Natural killer cell treated with Interleukin-12 subunit alpha and Interleukin-12 subunit beta and Interleukin-15 and Interleukin-18, amount 100 ng/mL, for 72 hours (primary cell): ENCODE measurements around the gene GOLT1B. TPM values are rescaled to one million over a fixed set of nuclear protein-coding genes. Genes with fewer than 3 reads are reported as not detected.
A peak's percentile ranks its signal among the peaks of the same experiment; 100 is the strongest.

Experiments used
- ATAC-seq, 2 donors: fragments of 150-1000 bp; cut with Tn5 transposase in 1 of 2; sonication (Bioruptor Pico), chemical (Tn5 transposase) in 1 of 2; 2 replicates each; pipeline ENCODE4 v1.10.0; 2021
- DNase-seq: peaks from one replicate; pipeline ENCODE4 v3.0.0; 2022; ENCODE audit warnings: low spot score
- H3K27ac Mint-ChIP-seq, 2 donors: 1 replicate in 1 of 2; 2 replicates in 1 of 2; pipeline ENCODE4 v1.8.0; 2022; ENCODE audit warnings: mixed read lengths in 2 of 2, mild to moderate bottlenecking in 1 of 2, moderate library complexity in 1 of 2
- H3K27me3 Mint-ChIP-seq, 2 donors: 1 replicate in 1 of 2; 2 replicates in 1 of 2; pipeline ENCODE4 v1.8.0; 2022; ENCODE audit warnings: mixed read lengths in 2 of 2
- H3K36me3 Mint-ChIP-seq: one replicate; pipeline ENCODE4 v1.8.0; 2022; ENCODE audit warnings: mixed read lengths
- H3K4me1 Mint-ChIP-seq, 2 donors: 1 replicate in 1 of 2; 2 replicates in 1 of 2; pipeline ENCODE4 v1.8.0; 2022; ENCODE audit warnings: low read depth in 2 of 2, mixed read lengths in 2 of 2, mild to moderate bottlenecking in 1 of 2
- H3K4me3 Mint-ChIP-seq: one replicate; pipeline ENCODE4 v1.8.0; 2022; ENCODE audit warnings: mixed read lengths
- H3K9me3 Mint-ChIP-seq: 2 replicates; pipeline ENCODE4 v1.8.0; 2022; ENCODE audit warnings: mixed read lengths
- total RNA-seq, 2 donors: library from RNA; stranded (reverse); gene quantifications; one replicate each; pipeline ENCODE4 v1.2.3, GENCODE V29; 2022

GOLT1B gene
- total RNA-seq, 2 donors from 2014 or later = 50.6 to 55.9 TPM

DNA sequence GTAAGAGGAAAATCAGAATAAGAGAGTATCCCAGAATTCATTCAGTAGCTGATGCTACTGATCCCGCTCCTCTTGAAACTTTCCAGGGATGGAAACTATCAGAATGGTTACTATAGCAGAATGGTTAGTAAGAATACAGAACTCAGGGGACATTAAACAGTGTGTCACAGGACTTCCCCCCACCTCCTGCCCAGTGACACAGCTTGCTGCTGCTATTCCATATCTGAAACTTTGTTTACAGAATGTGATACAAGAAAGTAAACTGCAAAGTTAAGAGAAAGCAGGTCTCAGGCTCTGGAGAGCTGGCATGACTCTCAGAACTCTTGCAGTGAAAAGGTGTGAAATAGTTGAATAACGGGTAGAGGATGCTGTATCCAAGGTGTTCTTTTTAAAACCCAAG is 27.9 kb downstream of the GOLT1B start:
- Mint-ChIP-seq H3K4me3 (no peak overlapping the region), H3K27ac (no peak overlapping the region), H3K27me3 (peaks cover 43 to 66% of the 10 kb centered on the region in 2 donors), H3K4me1 (no peaks in the 10 kb centered on the region), H3K36me3 (peaks cover 6% of the 10 kb centered on the region), H3K9me3 (peaks cover 5% of the 10 kb centered on the region)
- DNase-seq = no peak
- no peak for ATAC-seq

DNA sequence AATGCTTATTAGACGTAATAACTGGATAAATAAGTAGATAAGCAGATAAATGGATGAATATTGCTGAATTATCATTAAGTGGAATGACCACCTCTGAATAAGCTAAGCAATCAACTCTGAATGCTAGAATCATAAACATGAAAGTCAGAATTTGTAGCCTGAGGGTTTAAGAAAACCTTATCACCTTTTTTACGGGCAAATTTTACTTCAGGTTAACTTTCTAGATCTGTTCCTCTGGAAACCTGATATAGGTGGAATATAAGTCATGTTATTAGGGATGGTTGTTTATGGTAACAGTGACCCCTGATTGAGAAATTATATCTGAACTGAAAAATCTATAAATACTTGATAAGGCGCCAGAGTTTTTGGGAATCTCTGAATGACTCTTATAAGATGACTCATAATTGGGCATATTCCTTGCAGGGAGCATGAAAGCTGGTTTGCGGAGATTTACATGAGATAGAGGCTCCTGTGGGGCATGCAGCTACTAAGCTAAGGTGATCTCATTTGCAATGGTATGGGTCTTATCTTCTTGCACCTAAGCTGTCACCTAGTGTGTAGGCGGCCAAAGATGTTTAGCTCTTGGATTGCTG is 36.6 kb downstream of the GOLT1B start:
- no peak for DNase-seq

DNA sequence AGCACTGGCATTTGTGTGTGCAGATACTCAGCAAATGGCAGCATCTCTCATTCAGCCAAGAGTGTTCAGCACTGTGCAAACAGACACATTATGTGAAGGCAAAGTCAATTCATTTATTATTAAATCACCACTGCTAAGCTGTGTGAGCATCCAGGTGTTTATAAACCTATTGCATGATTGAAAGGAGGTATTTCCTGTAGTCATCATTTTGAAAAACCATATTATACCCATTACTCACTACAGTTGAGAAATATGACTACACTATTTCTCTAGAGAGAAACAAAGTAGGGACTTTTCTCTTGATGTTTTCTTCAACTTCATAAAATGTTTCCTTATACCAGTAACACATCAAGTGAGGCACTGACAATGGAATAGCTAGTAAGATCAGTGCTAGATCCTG is 38.2 kb downstream of the GOLT1B start:
- no peaks in the 10 kb centered on the region for H3K4me1 Mint-ChIP-seq
- peak in 1 of 2 donors; percentile 46 for ATAC-seq

More for the DNA sequence above, 36.6 kb downstream of the GOLT1B start:
- no peak for ATAC-seq
- peaks cover 14 to 24% of the 10 kb centered on the region in 2 donors for H3K27me3 Mint-ChIP-seq
- H3K27ac Mint-ChIP-seq = no peak overlapping the region
- H3K36me3 Mint-ChIP-seq = no peaks in the 10 kb centered on the region
- no peaks in the 10 kb centered on the region for H3K4me1 Mint-ChIP-seq
- no peak overlapping the region for H3K4me3 Mint-ChIP-seq
- H3K9me3 Mint-ChIP-seq = no peaks in the 10 kb centered on the region

DNA sequence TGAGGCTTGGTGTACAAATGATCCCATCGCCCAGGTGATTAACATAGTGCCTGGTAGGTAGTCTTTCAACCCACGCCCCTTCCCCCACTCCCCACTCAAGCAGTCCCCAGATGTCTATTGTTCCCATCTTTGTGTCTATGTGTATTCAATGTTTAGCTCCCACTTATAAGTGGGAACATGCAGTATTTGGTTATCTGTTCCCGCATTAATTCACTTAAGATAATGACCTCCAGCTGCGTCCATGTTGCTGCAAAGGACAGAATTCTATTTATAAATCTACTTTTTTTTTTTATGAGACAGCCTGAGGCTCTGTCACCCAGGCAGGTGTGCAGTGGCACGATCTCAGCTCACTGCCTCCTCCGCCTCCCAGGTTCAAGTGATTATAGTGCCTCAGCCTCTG is 40.2 kb downstream of the GOLT1B start:
- H3K4me1 Mint-ChIP-seq = no peaks in the 10 kb centered on the region
- H3K27me3 Mint-ChIP-seq = peaks cover 10 to 25% of the 10 kb centered on the region in 2 donors
- H3K9me3 Mint-ChIP-seq = no peaks in the 10 kb centered on the region

More for the DNA sequence above, 38.2 kb downstream of the GOLT1B start:
- DNase-seq = no peak
- Mint-ChIP-seq H3K9me3 (no peaks in the 10 kb centered on the region), H3K4me3 (no peak overlapping the region), H3K27me3 (peaks cover 14 to 33% of the 10 kb centered on the region in 2 donors), H3K27ac (no peak overlapping the region), H3K36me3 (no peaks in the 10 kb centered on the region)

DNA sequence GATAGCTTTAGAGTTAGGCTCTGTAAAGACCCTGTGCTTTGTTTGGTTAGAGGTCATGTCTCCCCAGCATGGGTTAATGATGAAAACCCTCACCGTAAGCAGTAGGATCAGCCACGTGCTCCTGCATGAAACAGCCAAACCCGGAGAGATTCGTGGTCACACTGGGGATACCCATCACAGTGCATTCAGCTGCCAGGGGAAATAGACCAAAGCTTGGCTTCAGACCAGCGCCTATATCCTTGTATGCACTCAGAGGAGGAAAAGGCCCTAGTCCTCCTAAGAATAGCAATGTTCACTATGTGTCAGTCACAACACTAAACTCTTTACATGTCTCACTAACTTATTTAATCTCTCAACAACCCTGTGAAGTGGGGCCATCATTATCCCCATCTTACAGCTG is 40.8 kb downstream of the GOLT1B start:
- H3K4me1 Mint-ChIP-seq = no peaks in the 10 kb centered on the region
- H3K9me3 Mint-ChIP-seq = no peaks in the 10 kb centered on the region

More for the DNA sequence above, 40.2 kb downstream of the GOLT1B start:
- ATAC-seq (no peak), DNase-seq (no peak)
- Mint-ChIP-seq H3K4me3 (no peak overlapping the region), H3K36me3 (no peaks in the 10 kb centered on the region), H3K27ac (no peak overlapping the region)

DNA sequence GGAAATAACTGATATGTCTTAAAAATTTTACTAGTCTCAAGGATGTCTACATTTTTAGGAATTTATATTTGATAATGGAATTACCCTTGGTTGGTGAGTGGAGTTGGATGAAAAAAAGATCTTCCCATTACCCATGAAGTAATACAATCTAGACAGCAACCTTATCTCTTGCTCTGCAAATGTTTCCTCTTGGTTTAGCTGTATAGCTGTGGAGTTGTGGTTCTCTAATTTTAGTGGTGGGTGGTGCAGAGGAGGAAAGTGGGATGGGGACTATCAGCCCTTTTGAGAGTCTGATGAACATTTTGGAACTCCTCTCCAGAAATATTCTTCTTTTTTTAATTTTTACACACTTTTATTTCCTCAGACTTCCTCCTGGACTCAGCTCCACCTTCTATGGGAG is 41.6 kb downstream of the GOLT1B start:
- no peak overlapping the region for H3K27ac Mint-ChIP-seq
- H3K36me3 Mint-ChIP-seq = no peaks in the 10 kb centered on the region

More for the DNA sequence above, 40.8 kb downstream of the GOLT1B start:
- Mint-ChIP-seq H3K27me3 (peaks cover 11 to 20% of the 10 kb centered on the region in 2 donors), H3K36me3 (no peaks in the 10 kb centered on the region), H3K4me3 (no peak overlapping the region), H3K27ac (no peak overlapping the region)
- DNase-seq (no peak), ATAC-seq (peak in 1 of 2 donors; percentile 24)

DNA sequence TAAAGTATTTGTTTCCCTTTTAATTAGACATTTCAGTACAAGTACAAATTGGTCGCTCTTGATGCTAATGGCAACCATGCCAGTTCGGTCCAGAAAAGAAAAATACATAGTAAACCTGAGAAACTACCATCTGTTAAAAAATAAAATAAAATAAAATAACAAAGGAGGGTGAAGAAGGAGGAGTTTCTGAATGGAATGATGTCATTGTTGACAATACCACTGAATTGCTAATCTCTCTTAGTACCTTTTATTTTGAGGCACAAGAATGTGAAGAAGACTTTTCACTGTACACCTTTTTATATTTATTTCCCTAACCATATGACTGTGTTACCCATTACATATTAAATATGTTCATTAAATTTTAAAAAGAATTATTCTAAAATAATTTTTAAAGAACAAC is 44.0 kb downstream of the GOLT1B start:
- Mint-ChIP-seq H3K36me3 (no peaks in the 10 kb centered on the region), H3K9me3 (no peaks in the 10 kb centered on the region), H3K4me1 (no peaks in the 10 kb centered on the region), H3K4me3 (no peak overlapping the region), H3K27me3 (peaks cover 22 to 26% of the 10 kb centered on the region in 2 donors), H3K27ac (no peak overlapping the region)
- no peak for DNase-seq
- no peak for ATAC-seq

More for the DNA sequence above, 41.6 kb downstream of the GOLT1B start:
- ATAC-seq (no peak), DNase-seq (no peak)
- H3K4me1 Mint-ChIP-seq = no peaks in the 10 kb centered on the region
- no peaks in the 10 kb centered on the region for H3K9me3 Mint-ChIP-seq
- H3K4me3 Mint-ChIP-seq = no peak overlapping the region
- peaks cover 18 to 24% of the 10 kb centered on the region in 2 donors for H3K27me3 Mint-ChIP-seq

DNA sequence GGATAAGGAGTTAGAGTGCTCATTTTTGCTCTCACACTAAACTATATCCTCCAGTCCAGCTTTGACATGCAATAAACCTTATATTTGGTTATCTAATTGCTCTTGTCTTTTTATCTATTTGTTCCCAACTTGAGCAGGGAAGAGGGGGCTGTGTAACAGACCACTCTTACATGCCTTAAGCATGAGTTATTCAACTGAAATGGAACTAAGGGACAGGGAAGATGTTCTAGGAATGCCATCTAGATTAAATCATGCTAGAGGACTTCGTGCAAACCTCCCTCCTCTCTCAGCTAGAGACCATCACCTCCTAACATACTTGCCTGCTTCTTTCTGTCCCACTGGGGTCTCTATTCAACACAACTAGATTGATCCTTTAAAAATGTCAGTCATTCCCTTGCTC is 45.1 kb downstream of the GOLT1B start:
- Mint-ChIP-seq H3K4me3 (no peak overlapping the region), H3K4me1 (no peaks in the 10 kb centered on the region), H3K9me3 (no peaks in the 10 kb centered on the region), H3K36me3 (no peaks in the 10 kb centered on the region), H3K27ac (no peak overlapping the region), H3K27me3 (peaks cover 22 to 26% of the 10 kb centered on the region in 2 donors)
- ATAC-seq (no peak), DNase-seq (no peak)

DNA sequence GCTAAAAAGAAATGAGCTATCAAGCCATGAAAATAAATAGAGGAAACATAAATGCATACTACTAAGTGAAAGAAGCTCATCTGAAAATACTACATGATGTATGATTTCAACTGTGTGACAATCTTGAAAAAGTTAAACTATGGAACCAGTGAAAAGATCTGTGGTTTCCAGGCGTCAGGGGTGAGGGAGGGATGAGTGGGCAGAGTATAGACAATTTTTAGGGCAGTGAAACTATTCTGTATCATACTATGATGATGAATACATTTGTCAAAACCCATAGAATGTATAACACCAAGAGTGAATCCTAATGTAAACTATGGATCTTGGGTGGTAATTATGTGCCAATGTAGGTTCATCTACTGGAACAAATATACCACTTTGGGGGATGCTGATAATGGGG is 45.8 kb downstream of the GOLT1B start:
- Mint-ChIP-seq H3K27me3 (peaks cover 22 to 26% of the 10 kb centered on the region in 2 donors), H3K4me3 (no peak overlapping the region), H3K4me1 (no peaks in the 10 kb centered on the region), H3K27ac (no peak overlapping the region), H3K36me3 (no peaks in the 10 kb centered on the region), H3K9me3 (no peaks in the 10 kb centered on the region)
- DNase-seq (no peak), ATAC-seq (no peak)

DNA sequence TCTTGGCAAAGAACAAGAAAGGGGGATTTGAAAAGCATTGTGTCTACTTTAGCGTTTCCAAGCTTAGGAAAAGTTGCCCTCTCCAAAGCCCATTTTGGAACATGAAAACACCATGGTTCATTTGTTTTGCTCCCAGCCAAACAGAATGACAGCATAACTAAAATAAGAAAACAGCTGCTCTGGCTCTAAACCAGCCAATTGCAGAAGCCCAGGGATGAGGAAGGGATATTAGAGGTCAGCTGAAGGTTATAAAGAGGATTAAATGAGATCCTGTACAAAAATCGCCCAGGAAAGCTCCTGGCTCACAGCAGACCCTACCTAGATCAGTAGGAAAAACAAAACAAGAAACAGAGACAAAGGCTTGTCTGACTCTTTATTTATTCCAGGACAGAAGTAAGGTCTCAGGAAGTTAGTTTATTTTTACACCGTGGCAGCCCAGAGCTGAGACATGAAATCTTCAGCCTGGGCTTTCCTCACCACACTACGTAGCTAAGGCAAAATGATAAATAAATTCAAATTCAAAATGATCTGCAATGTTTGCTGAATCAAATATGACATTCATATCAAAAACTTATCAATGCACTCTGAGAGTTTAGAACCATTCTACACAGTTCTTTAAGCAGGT is 50.4 kb downstream of the GOLT1B start:
- H3K27ac Mint-ChIP-seq = no peak overlapping the region
- peaks cover 6 to 12% of the 10 kb centered on the region in 2 donors for H3K27me3 Mint-ChIP-seq
- DNase-seq (no peak), ATAC-seq (no peak)
- no peaks in the 10 kb centered on the region for H3K9me3 Mint-ChIP-seq
- H3K4me1 Mint-ChIP-seq = no peaks in the 10 kb centered on the region
- no peaks in the 10 kb centered on the region for H3K36me3 Mint-ChIP-seq
- H3K4me3 Mint-ChIP-seq = no peak overlapping the region

DNA sequence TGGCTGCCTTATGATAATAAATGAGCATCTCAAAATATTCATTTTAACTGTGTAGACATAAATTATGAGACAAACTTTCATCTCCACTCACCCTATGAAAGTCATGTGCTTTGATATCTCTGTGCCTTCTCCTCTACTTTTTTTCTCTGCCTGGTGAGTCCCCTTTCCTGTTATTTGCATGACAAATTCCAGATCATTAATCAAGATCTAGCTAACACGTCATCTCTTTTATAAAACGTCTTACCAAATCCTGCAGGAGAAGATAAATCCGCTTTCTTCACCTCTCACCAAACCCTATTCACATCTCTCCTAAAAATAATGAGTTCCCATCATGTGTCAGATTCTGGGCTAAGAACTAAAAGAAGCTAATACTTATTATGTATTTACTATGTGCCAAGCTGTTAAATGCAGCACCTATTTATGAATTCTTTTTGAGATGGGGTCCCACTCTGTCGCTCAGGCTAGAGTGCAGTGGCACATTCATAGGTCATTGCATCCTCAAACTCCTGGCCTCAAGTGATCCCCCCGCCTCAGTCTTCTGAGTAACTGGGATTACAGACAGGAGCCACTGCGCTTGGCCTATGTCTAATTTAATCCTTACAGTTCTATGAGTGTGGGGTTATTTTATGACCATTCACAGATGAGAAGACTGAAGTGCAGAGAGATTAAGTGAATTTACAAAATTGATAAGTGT is 51.2 kb downstream of the GOLT1B start:
- DNase-seq (no peak), ATAC-seq (no peak)
- H3K4me1 Mint-ChIP-seq = no peaks in the 10 kb centered on the region
- H3K9me3 Mint-ChIP-seq = no peaks in the 10 kb centered on the region
- no peaks in the 10 kb centered on the region for H3K36me3 Mint-ChIP-seq
- no peak overlapping the region for H3K27ac Mint-ChIP-seq
- no peak overlapping the region for H3K4me3 Mint-ChIP-seq
- H3K27me3 Mint-ChIP-seq = peaks cover 5 to 7% of the 10 kb centered on the region in 2 donors

DNA sequence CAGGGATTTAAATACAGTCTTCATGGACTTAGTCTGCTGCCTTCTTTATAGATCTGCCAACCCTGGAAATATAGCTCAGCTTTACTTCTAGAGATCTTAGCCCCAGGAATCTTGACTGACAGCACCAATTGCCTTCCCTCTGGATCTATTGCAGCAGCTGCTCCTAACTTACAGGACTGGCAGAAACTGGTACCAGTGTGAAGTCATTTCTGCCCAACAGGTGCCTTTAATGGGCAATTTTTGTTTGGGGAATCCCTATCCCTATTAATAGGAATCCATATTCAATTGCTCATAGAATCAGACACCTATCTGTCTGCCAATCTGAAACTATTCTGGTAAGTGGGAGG is 51.7 kb downstream of the GOLT1B start:
- no peaks in the 10 kb centered on the region for H3K4me1 Mint-ChIP-seq
- H3K36me3 Mint-ChIP-seq = no peaks in the 10 kb centered on the region
- no peak overlapping the region for H3K4me3 Mint-ChIP-seq
- no peaks in the 10 kb centered on the region for H3K9me3 Mint-ChIP-seq
- no peak overlapping the region for H3K27ac Mint-ChIP-seq
- DNase-seq (no peak), ATAC-seq (no peak)
- peaks cover 3 to 4% of the 10 kb centered on the region in 2 donors for H3K27me3 Mint-ChIP-seq

DNA sequence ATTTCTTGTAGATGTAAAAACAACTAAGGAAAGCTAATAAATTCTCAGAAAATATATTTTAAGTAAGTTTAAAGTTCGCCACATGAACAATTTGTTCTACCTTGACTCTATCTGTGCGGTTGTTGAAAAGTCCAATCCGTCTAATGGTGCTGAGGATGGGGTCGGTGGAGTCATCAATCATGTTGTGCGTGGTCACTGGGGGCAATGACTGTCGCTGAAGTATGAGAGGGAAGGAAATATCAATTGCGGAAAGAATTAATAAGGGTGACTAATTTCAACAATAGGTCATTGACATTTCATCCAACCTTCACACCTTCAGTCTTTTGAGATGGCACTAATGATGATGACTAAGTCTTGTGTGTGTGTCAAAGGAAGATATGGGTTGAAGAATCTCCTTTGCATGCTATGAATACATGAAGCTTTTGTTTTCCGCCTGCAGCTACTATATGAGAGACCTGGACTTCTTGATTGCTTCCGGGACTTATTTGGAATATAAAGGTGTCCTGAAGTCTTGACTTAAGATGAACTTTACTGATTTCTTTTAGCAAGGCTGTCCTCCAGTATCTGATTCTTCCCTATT is 56.6 kb downstream of the GOLT1B start:
- no peaks in the 10 kb centered on the region for H3K36me3 Mint-ChIP-seq
- no peak for ATAC-seq

More for the DNA sequence above, 56.6 kb downstream of the GOLT1B start:
- Mint-ChIP-seq H3K4me3 (no peak overlapping the region), H3K9me3 (no peaks in the 10 kb centered on the region), H3K4me1 (no peaks in the 10 kb centered on the region), H3K27ac (no peak overlapping the region), H3K27me3 (peaks cover 3 to 21% of the 10 kb centered on the region in 2 donors)
- no peak for DNase-seq
